PC-3 (cell line): Measurements from ENCODE around the gene KDM3A. TPM values are rescaled to one million over a fixed set of nuclear protein-coding genes. Genes with fewer than 3 reads are reported as not detected.

Experiments used
- ATAC-seq: fragments of 200-7000 bp; cut with Tn5 transposase; 2 replicates; pipeline ENCODE4 v1.9.1; 2020; ENCODE audit warnings: mild to moderate bottlenecking, moderate library complexity
- BruUV-seq: library from RNA; stranded (reverse); fragments of 400-500 nt; replicated peaks from 2 replicates; lab custom pipeline; 2021; lab: Mats Ljungman, UMichigan
- CTCF ChIA-PET: fragments of 300-600 bp; sonication (Branson Sonifier 250); formaldehyde crosslinking; loops from one replicate; lab custom pipeline; 2022; ENCODE audit warnings: antibody characterized with exemption; lab: Charles Lee
- POLR2A ChIA-PET: fragments of 300-600 bp; sonication (Branson Sonifier 250); formaldehyde crosslinking; loops from one replicate; lab custom pipeline; 2022; ENCODE audit warnings: antibody characterized with exemption; ENCODE audit not compliant: unreplicated experiment; lab: Charles Lee
- DNase-seq: peaks from one replicate; pipeline ENCODE4 v3.0.0-alpha.2; 2015
- H2AFZ ChIP-seq: fragments of 300-600 bp; sonication (generic); 2 replicates; pipeline ENCODE4 v1.6.0; 2016; ENCODE audit warnings: antibody characterized with exemption, low read length
- H3F3A ChIP-seq: fragments of 300-600 bp; sonication (generic); one replicate; pipeline ENCODE4 v1.6.0; 2017; ENCODE audit warnings: antibody characterized with exemption, low read length, control low read depth, mild to moderate bottlenecking; ENCODE audit not compliant: unreplicated experiment
- H3K27ac ChIP-seq: fragments of 300-600 bp; sonication (generic); 2 replicates; pipeline ENCODE4 v1.5.1; 2016; ENCODE audit warnings: mild to moderate bottlenecking, low read length
- H3K27me3 ChIP-seq: fragments of 300-600 bp; sonication (generic); 2 replicates; pipeline ENCODE4 v1.6.1; 2016; ENCODE audit warnings: low read length, mixed read lengths
- H3K36me3 ChIP-seq: fragments of 300-600 bp; sonication (generic); 2 replicates; pipeline ENCODE4 v1.6.1; 2016; ENCODE audit warnings: low read depth, mixed run types, low read length, mixed read lengths
- H3K4me1 ChIP-seq: fragments of 300-600 bp; sonication (generic); 2 replicates; pipeline ENCODE4 v1.5.1; 2016; ENCODE audit warnings: low read length; ENCODE audit not compliant: insufficient read depth
- H3K4me2 ChIP-seq: fragments of 300-600 bp; sonication (generic); 2 replicates; pipeline ENCODE4 v1.6.0; 2016; ENCODE audit warnings: low read length
- H3K4me3 ChIP-seq: fragments of 300-600 bp; sonication (generic); 2 replicates; pipeline ENCODE4 v1.5.1; 2016; ENCODE audit warnings: mild to moderate bottlenecking, low read length, mixed read lengths
- H3K79me2 ChIP-seq: fragments of 300-600 bp; sonication (generic); 2 replicates; pipeline ENCODE4 v1.6.1; 2017; ENCODE audit warnings: low read length, mixed read lengths
- H3K9ac ChIP-seq: fragments of 300-600 bp; sonication (generic); 2 replicates; pipeline ENCODE4 v1.6.0; 2016; ENCODE audit warnings: mild to moderate bottlenecking, low read length
- H3K9me2 ChIP-seq: fragments of 300-600 bp; sonication (generic); replicated peaks from 2 replicates; pipeline ENCODE4 v1.6.1; 2016; ENCODE audit warnings: mixed run types, low read length, mixed read lengths
- H3K9me3 ChIP-seq: fragments of 300-600 bp; sonication (generic); 2 replicates; pipeline ENCODE4 v1.6.1; 2016; ENCODE audit warnings: low read length, mixed read lengths
- H4K20me1 ChIP-seq: fragments of 300-600 bp; sonication (generic); 2 replicates; pipeline ENCODE4 v1.6.1; 2016; ENCODE audit warnings: low read length, mixed read lengths
- EZH2 ChIP-seq: fragments of 300-600 bp; sonication (generic); IDR thresholded peaks from one replicate; pipeline ENCODE4 v1.6.1; 2017; ENCODE audit warnings: antibody characterized with exemption, mild to moderate bottlenecking, low read length; ENCODE audit not compliant: unreplicated experiment
- EZH2phosphoT487 ChIP-seq: fragments of 300-600 bp; sonication (generic); IDR thresholded peaks from 2 replicates; pipeline ENCODE4 v1.6.1; 2018; ENCODE audit warnings: mild to moderate bottlenecking, antibody characterized with exemption, low read length, borderline replicate concordance
- intact Hi-C: fragments of 100-400 bp; cut with micrococcal nuclease; formaldehyde crosslinking; loops from 2 replicates; pipeline ENCODE4 v1.9.0; 2023
- total RNA-seq: library from RNA; depleted of rRNA; stranded (reverse); fragments of >200 nt; gene quantifications from 2 replicates; pipeline ENCODE4 v1.2.3, GENCODE V29; 2014
- TF ChIP-seq, protein P1 (sequence below): fragments of 300-600 bp; sonication (generic); conservative IDR thresholded peaks from 2 replicates; pipeline ENCODE4 v1.5.1; 2017; ENCODE audit warnings: antibody characterized with exemption, low read depth, mild to moderate bottlenecking, low read length

KDM3A gene
- total RNA-seq, 1 experiment from 2014 or later, result 32.2 TPM

DNA sequence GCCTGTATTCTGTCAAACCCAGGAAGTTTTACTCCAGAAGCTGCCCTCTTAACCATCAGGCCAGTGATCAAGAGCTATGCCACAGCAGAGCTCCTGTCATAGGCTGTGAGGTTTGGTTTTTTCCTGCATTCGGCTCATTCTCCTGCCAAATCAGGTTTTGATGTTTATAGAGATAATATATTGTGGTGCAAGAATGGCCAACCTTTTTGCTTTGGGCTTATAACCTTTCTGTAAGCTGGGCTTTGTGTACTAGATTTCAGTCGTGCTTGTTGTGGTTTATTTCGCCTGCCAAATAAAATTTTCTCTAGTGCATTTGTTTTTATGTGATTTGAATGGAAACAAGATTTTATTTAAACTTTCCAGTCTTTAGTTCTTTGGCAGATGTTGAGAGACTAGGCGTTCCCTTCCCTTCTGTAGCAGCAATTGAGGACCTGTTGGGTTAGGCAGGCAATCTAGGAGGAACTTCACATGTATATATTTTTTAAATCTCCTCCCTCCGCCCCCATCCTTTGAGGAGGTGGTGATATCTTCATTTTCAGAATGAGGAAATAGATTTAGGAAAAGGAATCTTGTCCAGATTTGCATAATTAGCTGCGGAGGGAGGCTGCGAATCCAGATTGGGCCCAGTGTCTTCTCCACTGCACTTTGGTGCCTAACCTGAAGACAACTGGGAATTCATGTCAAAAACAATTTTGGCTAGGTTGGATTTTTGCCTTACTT, 2.6 kb downstream of the KDM3A start:
- Histone ChIP-seq H3K27ac (no peak overlapping the region), H3K9me2 (no peaks in the 10 kb centered on the region), H3F3A (no peaks in the 10 kb centered on the region), H3K4me1 (peaks cover 34% of the 10 kb centered on the region), H3K36me3 (peaks cover 52% of the 10 kb centered on the region), H4K20me1 (peaks cover 66% of the 10 kb centered on the region), H3K9ac (no peak overlapping the region), H3K4me2 (peak overlapping the region; percentile 98), H3K27me3 (no peaks in the 10 kb centered on the region), H2AFZ (no peak overlapping the region), H3K4me3 (peak overlapping the region; percentile 81), H3K79me2 (peaks cover 70% of the 10 kb centered on the region), H3K9me3 (peaks cover 13% of the 10 kb centered on the region)
- DNase-seq (no peak), ATAC-seq (no peak)
- CTCF ChIA-PET, result no interaction called here
- TF ChIP-seq, protein P1, sequence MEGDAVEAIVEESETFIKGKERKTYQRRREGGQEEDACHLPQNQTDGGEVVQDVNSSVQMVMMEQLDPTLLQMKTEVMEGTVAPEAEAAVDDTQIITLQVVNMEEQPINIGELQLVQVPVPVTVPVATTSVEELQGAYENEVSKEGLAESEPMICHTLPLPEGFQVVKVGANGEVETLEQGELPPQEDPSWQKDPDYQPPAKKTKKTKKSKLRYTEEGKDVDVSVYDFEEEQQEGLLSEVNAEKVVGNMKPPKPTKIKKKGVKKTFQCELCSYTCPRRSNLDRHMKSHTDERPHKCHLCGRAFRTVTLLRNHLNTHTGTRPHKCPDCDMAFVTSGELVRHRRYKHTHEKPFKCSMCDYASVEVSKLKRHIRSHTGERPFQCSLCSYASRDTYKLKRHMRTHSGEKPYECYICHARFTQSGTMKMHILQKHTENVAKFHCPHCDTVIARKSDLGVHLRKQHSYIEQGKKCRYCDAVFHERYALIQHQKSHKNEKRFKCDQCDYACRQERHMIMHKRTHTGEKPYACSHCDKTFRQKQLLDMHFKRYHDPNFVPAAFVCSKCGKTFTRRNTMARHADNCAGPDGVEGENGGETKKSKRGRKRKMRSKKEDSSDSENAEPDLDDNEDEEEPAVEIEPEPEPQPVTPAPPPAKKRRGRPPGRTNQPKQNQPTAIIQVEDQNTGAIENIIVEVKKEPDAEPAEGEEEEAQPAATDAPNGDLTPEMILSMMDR, result no peak
- no peak for TF ChIP-seq EZH2
- no peak for TF ChIP-seq EZH2phosphoT487
- BruUV-seq, result no TSS peak
- POLR2A ChIA-PET, result no interaction called here
- intact Hi-C loops, result loop anchor here (5.0 kb wide), 5 partner anchors 34 to 336 kb away; partner anchors contain the start of genes POLR1A and PTCD3

DNA sequence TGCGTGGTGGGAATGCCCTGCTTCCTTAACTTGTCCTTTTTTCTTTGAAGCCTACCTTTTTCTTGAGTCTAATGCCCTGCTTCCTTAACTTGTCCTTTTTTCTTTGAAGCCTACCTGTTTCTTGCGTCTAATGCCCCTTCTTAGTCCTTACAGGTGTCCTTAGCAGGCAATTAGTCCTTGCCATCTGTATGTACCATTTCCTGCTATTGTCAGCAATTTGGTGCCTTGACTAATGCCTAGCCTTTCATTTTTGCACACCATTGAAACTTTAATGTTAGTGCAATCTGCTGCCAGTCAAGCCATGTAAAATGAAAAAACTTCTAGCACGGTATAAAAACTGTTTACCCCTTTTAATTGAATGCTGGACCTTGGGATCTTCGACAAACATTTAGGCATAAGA, 4.3 kb downstream of the KDM3A start:
- DNase-seq (no peak), ATAC-seq (no peak)
- CTCF ChIA-PET, result no interaction called here
- H3K27me3 ChIP-seq, result no peaks in the 10 kb centered on the region
- no peak overlapping the region for H3K27ac ChIP-seq
- intact Hi-C loops, result no loop called here
- H3K9ac ChIP-seq, result no peak overlapping the region
- H3F3A ChIP-seq, result no peaks in the 10 kb centered on the region
- peak overlapping the region; percentile 98; the same call in 1 of the 2 replicates for H3K4me2 ChIP-seq
- no TSS peak for BruUV-seq
- peaks cover 34% of the 10 kb centered on the region for H3K4me1 ChIP-seq
- no peak overlapping the region for H2AFZ ChIP-seq
- 0 out of 2 replicates have a peak overlapping the region, but pooled peaks have one; percentile 6 for H3K4me3 ChIP-seq
- no peak for TF ChIP-seq EZH2
- no peak for TF ChIP-seq EZH2phosphoT487
- TF ChIP-seq, protein P1, result no peak
- H3K79me2 ChIP-seq, result peaks cover 87% of the 10 kb centered on the region
- H3K9me2 ChIP-seq, result no peaks in the 10 kb centered on the region
- H4K20me1 ChIP-seq, result peaks cover 69% of the 10 kb centered on the region
- peaks cover 57% of the 10 kb centered on the region for H3K36me3 ChIP-seq
- POLR2A ChIA-PET, result no interaction called here
- H3K9me3 ChIP-seq, result no peaks in the 10 kb centered on the region

GRCh38 chr2:86446060-86446459, 4.9 kb downstream of the KDM3A start:
- H3K9ac ChIP-seq, result no peak overlapping the region
- ChIA-PET POLR2A (no interaction called here), CTCF (no interaction called here)
- no peak overlapping the region for H3K27ac ChIP-seq
- peaks cover 93% of the 10 kb centered on the region for H3K79me2 ChIP-seq
- H3K27me3 ChIP-seq, result no peaks in the 10 kb centered on the region
- peaks cover 63% of the 10 kb centered on the region for H3K36me3 ChIP-seq
- peak overlapping the region; percentile 98; the same call in 1 of the 2 replicates for H3K4me2 ChIP-seq
- no peak overlapping the region for H3K4me3 ChIP-seq
- H3F3A ChIP-seq, result no peaks in the 10 kb centered on the region
- intact Hi-C loops, result no loop called here
- peaks cover 69% of the 10 kb centered on the region for H4K20me1 ChIP-seq
- DNase-seq, result peak; percentile 62
- H2AFZ ChIP-seq, result no peak overlapping the region
- ATAC-seq, result no peak
- no peaks in the 10 kb centered on the region for H3K9me3 ChIP-seq
- BruUV-seq, result no TSS peak
- TF ChIP-seq EZH2phosphoT487, result no peak
- no peak for TF ChIP-seq EZH2
- TF ChIP-seq, protein P1, result no peak
- H3K4me1 ChIP-seq, result peaks cover 34% of the 10 kb centered on the region
- no peaks in the 10 kb centered on the region for H3K9me2 ChIP-seq
